Rectal smooth muscle tissue (tissue), 1 donor: ENCODE results near the gene ECSCR.
"Not testable (repeated sequence)": the region's sequence is repeated elsewhere in the genome, so short reads cannot be mapped to it uniquely, and the experiment has no call there.

ENCODE experiments used
- H3K27ac ChIP-seq: one replicate; pipeline ENCODE4 v1.7.0; 2013; ENCODE audit warnings: low read depth, low read length, inconsistent platforms
- H3K27me3 ChIP-seq: one replicate; pipeline ENCODE4 v1.7.0; 2013; ENCODE audit warnings: low read length; ENCODE audit not compliant: control insufficient read depth, insufficient read depth
- H3K36me3 ChIP-seq: one replicate; pipeline ENCODE4 v1.7.0; 2013; ENCODE audit warnings: low read length; ENCODE audit not compliant: control insufficient read depth, insufficient read depth
- H3K4me1 ChIP-seq: one replicate; pipeline ENCODE4 v1.7.0; 2013; ENCODE audit warnings: low read length; ENCODE audit not compliant: control insufficient read depth, insufficient read depth
- H3K4me3 ChIP-seq: one replicate; pipeline ENCODE4 v1.7.0; 2013; ENCODE audit warnings: low read length
- H3K9ac ChIP-seq: one replicate; pipeline ENCODE4 v1.7.0; 2013; ENCODE audit warnings: low read length

The ECSCR gene, protein sequence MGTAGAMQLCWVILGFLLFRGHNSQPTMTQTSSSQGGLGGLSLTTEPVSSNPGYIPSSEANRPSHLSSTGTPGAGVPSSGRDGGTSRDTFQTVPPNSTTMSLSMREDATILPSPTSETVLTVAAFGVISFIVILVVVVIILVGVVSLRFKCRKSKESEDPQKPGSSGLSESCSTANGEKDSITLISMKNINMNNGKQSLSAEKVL

DNA sequence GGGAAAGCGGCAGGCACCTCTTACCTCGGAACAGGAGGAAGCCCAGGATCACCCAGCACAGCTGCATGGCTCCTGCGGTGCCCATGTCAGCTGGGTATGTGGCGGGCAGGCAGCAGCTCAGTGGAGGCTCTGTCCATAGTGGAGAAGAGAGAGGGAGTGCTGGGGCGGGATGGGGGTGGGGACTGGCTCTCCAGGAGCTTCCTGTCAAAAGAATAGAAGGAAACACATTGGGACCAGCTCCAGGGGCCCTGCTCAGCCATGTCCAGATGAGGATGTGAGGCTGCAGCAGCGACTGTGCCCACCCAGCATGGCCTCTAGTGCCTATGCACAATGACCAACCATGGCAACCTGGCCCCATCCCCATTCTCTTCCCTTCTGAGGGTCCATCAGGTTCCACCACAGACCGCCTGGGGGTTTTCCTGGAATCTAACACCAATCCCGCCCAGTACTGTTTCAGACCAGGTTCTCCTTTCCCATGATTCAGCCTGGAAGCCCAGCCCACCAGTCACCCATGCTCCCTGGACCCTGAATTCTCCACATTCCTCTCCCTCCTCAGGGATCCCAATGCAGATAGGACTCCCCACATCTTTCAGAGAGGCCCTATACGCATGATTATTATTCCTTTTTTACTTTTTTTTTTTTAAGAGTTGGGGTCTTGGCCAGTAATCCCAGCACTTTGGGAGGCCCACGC, at the start of gene ECSCR:
Gene ECSCR (minus strand): TSS at position 158 of the 691 bp plus-strand sequence. CDS start 73 bp downstream, at position 85.
- Histone ChIP-seq H3K4me3 (peak within 1 kb of the TSS; percentile 46), H3K27me3 (no peaks in the 10 kb centered on the region), H3K4me1 (no peaks in the 10 kb centered on the region), H3K27ac (no peak within 1 kb of the TSS), H3K36me3 (no peaks in the 10 kb centered on the region), H3K9ac (no peak within 1 kb of the TSS)

DNA sequence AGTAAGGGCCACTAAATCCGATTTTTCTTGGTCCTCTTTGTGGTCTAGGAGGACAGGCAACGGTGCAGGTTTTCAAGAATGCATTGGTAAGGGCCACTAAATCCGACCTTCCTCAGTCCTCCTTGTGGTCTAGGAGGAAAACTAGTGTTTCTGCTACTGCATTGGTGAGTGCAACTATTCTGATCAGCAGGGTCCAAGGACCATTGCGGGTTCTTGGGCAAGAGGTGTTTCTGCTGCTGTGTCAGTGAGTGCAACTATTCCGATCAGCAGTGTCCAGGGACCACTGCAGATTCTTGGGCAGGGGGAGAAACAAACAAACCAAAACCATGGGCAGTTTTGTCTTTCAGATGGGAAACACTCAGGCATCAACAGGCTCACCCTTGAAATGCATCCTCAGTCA, 42.2 kb upstream of the ECSCR start:
- not testable (repeated sequence) for H3K27me3 ChIP-seq, H3K36me3 ChIP-seq, H3K4me1 ChIP-seq, H3K9ac ChIP-seq, H3K4me3 ChIP-seq, H3K27ac ChIP-seq

DNA sequence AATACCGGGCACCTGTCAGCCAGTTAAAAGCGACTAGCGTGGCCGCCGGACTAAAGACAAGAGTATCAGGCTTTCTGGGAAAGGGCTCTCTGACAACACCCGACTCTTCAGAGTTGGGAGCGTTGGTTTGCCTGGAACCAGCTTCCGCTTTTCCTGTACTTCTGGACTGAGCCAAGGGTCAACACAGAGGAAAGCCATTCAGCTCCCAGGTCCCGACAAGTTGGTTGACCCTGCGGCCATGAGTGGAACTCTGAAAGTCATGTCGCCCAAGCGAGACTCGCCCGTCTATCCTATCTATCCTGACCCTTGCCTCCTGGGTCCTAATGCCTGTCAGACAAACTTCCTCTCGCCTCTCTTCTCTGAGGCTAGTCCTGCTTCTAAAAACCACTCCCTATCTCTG, 41.3 kb upstream of the ECSCR start:
- H3K27me3 ChIP-seq, H3K4me3 ChIP-seq, H3K4me1 ChIP-seq, H3K27ac ChIP-seq, H3K9ac ChIP-seq, H3K36me3 ChIP-seq: not testable (repeated sequence)

DNA sequence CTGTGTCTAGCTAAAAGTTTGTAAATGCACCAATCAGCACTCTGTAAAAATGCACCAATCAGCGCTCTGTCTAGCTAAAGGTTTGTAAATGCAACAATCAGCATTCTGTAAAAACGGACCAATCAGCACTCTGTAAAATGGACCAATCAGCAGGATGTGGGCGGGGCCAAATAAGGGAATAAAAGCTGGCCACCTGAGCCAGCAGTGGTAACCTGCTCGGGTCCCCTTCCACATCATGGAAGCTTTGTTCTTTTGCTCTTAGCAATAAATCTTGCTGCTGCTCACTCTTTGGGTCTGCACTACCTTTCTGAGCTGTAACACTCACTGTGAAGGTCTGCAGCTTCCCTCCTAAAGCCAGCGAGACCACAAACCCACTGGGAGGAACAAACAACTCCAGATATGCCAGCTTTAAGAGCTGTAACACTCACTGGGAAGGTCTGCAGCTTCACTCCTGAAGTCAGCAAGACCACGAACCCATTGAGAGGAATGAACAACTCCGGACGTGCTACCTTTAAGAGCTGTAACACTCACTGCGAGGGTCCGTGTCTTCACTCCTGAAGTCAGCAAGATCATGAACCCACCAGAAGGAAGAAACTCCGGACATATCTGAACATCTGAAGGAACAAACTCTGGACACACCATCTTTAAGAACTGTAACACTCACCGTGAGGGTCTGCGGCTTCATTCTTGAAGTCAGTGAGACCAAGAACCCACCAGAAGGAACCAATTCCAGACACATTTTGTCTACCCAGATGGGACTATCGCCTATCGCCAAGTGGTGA, 40.7 kb upstream of the ECSCR start:
- H3K27ac ChIP-seq, H3K4me1 ChIP-seq, H3K4me3 ChIP-seq: not testable (repeated sequence)

DNA sequence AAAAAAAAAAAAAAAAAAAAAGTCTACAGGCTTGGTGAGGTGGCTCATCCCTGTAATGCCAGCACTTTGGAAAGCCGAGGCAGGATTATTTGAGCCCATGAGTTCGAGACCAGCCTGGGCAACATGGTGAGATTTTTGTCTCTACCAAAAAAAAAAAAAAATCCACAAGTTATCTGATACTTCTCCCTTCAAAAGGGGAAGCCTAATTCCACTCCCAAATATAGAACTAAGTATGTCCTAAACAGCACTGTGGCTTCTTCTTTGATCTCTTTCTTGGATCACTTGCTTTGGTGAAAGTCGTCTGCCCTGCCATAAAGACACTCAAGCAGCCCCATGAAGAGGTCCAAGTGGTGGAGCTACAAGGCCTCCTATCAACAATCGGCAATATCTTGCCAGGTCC, 38.8 kb upstream of the ECSCR start:
- H3K27ac ChIP-seq = no peak overlapping the region
- H3K4me3 ChIP-seq = no peak overlapping the region
- H3K9ac ChIP-seq = no peak overlapping the region
- H3K36me3 ChIP-seq = no peaks in the 10 kb centered on the region
- H3K4me1 ChIP-seq = no peaks in the 10 kb centered on the region
- H3K27me3 ChIP-seq = no peaks in the 10 kb centered on the region

More for the DNA sequence above, 40.7 kb upstream of the ECSCR start:
- H3K36me3 ChIP-seq, H3K9ac ChIP-seq, H3K27me3 ChIP-seq: not testable (repeated sequence)

DNA sequence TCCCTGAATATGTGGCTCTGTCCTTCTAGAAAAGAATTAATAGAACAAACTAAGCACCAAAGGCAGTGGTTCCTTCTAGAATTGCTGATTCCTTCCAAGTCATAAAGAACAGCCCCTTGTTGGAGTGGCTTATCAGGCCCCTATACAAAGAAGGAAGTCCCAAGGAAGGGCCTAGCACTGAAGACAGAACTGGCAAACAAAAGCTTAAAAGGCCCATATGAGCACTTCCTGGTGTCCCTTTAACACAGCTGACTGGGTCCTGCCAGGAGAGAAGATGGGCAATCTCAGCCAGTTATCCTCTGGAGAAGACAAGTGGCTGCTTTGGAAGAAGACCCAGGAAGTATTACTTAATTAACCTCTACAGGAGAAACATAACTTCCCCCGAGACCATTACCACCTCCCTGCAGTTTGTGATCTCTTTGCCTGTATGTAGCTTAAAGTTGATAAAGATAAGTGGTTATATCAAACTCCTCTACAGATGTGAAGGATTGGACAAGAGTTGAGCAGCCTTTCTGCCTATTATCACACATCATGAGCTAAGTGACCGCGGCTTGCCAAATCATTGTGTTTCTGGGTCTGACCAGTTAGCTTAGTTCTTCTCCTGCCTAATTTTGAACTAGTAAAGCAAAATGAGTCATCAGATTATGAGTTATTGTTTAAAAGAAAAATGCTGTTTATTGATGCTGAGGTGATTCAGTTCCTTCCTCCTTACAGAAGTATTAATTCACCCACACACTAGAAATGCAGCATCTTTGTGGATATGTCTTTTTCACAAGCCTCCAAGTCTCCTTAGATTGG, 33.3 kb upstream of the ECSCR start:
- H3K27ac ChIP-seq = no peak overlapping the region
- H3K36me3 ChIP-seq = no peaks in the 10 kb centered on the region
- H3K27me3 ChIP-seq = no peaks in the 10 kb centered on the region
- H3K4me3 ChIP-seq = no peak overlapping the region
- H3K4me1 ChIP-seq = no peaks in the 10 kb centered on the region
- no peak overlapping the region for H3K9ac ChIP-seq

DNA sequence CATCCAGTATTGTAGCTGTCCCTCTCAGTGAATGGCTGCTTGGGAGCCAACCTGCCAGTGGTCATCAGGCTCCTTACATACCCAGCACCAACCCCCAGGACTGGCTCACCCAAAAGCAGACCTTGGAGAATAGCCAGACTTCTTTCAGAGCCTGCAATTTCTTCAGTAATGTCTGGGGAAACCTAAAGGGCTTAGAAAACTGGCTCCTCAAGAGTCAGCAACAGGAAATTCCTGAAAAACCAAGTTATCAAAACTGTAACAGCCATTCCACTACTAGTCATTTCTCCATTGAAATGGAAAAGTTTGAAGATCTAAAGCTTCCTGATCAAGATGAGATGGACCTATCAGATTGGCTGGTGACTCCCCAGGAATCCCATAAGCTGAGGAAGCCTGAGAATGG, 32.3 kb upstream of the ECSCR start:
- Histone ChIP-seq H3K36me3 (no peaks in the 10 kb centered on the region), H3K4me1 (no peaks in the 10 kb centered on the region), H3K27ac (no peak overlapping the region), H3K4me3 (no peak overlapping the region), H3K27me3 (no peaks in the 10 kb centered on the region), H3K9ac (no peak overlapping the region)

DNA sequence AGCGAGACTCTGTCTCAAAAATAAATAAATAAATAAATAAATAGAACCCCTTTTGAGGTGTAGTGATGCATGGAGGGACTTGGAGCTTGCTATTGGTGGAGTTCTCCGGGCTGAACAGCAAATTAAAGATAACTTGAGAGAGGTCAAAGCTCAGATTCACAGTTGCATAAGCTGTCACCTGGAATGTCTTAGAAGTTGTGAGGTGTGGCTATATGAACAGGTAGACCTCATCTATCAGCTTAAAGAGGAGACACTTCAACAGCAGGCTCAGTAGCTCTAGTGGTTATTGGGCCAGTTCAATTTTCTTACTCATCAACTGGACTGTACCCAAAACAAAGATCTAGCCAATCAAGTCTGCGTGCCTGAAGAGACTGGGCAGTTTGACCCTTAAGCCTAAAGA, 31.7 kb upstream of the ECSCR start:
- no peak overlapping the region for H3K4me3 ChIP-seq
- H3K9ac ChIP-seq = no peak overlapping the region
- H3K27ac ChIP-seq = no peak overlapping the region
- H3K4me1 ChIP-seq = no peaks in the 10 kb centered on the region
- H3K36me3 ChIP-seq = no peaks in the 10 kb centered on the region
- H3K27me3 ChIP-seq = no peaks in the 10 kb centered on the region

DNA sequence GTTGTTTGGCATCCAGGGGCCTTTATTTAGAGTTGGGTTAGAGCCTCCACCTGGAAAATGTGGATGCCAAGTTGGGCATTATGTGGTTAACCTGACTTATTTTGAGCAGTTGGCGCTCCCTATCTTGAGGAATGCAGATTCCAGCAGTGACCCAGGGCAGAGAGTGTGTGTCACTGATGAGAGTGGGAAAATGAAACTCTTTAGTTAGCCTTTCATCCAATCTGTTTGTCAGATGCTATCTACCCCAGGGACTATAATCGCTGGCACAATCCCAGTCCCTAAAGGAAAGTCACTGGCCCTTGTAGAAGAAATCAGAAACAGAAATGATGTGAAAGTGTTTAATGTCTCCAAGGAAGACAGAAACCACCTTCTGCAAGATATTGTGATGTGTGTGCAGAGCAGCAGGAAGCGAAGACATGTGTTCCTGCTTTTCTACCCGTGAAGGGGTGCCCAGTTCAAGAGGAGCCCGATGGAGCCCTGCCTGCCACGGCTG, 30.2 kb upstream of the ECSCR start:
- no peaks in the 10 kb centered on the region for H3K27me3 ChIP-seq
- H3K4me3 ChIP-seq = no peak overlapping the region
- no peaks in the 10 kb centered on the region for H3K36me3 ChIP-seq
- H3K4me1 ChIP-seq = no peaks in the 10 kb centered on the region
- H3K9ac ChIP-seq = no peak overlapping the region
- H3K27ac ChIP-seq = no peak overlapping the region

DNA sequence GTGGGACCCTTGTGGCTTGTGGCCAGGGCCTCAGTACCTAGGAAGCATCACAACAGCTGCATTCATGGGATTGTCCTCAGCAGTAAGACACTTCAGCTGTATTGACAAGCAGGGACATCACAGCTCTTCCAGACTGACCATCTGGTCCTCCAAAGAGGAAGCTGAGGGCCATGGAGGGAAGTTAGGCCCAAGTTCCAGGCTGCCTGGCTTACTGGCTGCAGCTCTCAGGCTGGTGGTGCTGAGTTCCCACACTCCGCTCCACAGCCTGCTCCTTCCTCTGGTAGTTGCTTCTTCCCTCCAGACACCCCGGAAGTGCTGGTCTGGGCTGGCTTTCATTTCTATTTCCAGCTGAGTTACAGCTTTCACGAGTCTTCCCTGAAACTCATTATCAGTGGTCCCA, 25.7 kb upstream of the ECSCR start:
- Histone ChIP-seq H3K36me3 (no peaks in the 10 kb centered on the region), H3K27me3 (no peaks in the 10 kb centered on the region), H3K9ac (no peak overlapping the region), H3K4me1 (no peaks in the 10 kb centered on the region), H3K4me3 (no peak overlapping the region), H3K27ac (no peak overlapping the region)

DNA sequence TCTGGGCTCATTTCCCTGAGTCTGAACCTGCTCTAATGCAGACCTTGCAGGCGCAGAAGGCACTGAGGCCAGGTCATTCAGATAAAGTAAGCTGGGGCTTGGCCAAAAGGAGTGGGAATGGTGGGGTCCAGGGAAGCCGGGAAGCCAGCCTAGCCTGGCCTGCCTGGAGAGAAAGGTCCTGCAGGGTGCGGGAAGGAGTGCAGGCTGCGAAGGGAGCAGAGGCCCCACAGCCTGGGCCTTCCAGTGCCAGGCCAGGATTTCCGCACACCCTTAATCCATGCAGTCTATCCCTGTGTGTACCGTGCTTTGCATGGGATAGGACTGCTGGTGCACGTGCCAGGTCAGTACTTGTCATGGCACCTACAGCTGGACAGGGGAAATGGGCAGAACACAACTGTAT, 23.7 kb upstream of the ECSCR start:
- no peak overlapping the region for H3K27ac ChIP-seq
- peaks cover 5% of the 10 kb centered on the region for H3K4me1 ChIP-seq

DNA sequence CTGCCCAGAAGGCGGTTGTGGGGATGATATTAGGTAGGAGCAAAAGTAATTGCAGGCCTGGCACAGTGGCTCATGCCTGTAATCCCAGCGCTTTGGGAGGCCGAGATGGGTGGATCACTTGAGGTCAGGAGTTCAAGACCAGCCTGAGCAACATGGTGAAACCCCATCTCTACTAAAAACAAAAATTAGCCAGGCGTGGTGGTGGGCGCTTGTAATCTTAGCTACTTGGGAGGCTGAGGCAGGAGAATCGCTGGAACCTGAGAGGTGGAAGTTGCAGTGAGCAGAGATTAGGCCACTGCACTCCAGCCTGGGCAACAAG, 20.3 kb upstream of the ECSCR start:
- not testable (repeated sequence) for H3K27me3 ChIP-seq, H3K9ac ChIP-seq

More for the DNA sequence above, 23.7 kb upstream of the ECSCR start:
- Histone ChIP-seq H3K36me3 (no peaks in the 10 kb centered on the region), H3K4me3 (no peak overlapping the region), H3K27me3 (no peaks in the 10 kb centered on the region), H3K9ac (no peak overlapping the region)

More for the DNA sequence above, 20.3 kb upstream of the ECSCR start:
- H3K4me1 ChIP-seq, H3K36me3 ChIP-seq: not testable (repeated sequence)
- H3K27ac ChIP-seq = peak overlapping the region; percentile 76
- H3K4me3 ChIP-seq = peak overlapping the region; percentile 10
